ENCODE results near the gene CELF2.

CELF2 gene

DNA sequence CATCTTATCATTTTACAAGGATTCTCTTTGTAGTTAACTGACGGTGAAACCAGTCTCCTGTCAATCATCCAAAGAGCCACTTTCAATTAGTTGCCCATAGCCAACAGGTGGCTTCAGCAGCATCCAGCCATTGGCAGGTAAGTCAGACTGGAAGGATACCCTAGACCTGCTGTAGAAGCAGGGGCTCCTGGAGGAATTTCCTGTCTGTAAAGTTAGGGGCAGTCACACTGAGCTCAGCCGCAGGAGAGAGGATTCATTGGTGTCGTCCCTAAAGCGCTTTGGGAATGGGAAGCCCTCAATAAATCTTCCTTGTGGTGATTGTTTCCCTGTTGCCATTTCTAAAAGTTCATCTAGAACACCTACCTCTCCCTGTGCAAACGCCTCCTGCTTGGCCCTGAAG, 140.4 kb downstream of the CELF2 start:
- DNase-seq = no peak

DNA sequence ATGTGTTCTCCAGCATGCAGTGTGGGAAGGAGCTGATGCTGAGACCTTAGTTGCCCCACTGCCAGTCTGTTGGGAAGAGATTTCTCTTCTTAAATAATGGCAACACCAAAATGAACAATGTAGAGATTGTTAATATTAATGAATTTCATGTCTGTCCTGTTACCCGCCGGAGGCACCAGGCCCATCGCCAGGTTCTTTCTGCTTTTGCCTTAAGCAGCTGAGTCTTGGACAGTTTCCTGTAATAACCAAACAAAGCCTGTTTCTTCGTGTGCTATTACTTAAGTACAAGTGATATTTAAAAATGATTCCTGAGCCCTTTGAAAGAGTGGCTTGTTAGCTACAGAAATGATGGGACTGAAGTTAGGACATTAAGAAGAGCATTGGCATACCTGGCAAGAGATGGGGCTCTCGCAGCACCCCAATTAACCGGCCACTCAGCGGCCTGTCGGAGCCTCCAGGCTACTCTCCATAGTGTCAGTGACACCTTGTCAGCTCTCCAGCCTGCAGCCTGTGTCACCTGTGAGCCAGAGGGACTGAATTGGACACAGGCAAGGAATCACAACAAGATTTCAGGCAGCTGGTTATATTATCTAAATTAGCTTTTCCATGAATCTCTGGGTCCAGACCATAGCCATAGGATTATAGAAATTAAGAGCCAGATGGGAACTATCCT, 142.0 kb downstream of the CELF2 start:
- no peak for DNase-seq

- no peak for DNase-seq
Measured at GRCh38 chr10:11161096-11161495, 143.4 kb downstream of the CELF2 start.

DNA sequence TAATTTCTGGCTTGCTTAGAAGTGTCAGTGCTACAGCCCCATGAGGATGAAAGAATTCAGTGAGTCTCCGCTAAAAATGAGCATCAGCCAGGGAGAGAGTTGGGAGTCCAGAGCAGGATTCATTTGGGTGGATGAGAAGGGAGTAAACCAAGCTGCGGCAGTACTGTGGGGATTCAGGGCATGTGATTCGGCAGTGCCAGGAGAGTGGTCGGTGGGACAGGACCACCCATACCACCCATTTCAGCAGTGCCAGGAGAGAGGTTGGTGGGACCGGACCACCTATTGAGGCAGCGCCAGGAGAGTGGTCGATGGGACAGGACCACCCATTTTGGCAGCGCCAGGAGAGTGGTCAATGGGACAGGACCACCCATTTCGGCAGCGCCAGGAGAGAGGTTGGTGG, 144.2 kb downstream of the CELF2 start:
- DNase-seq = no peak

GRCh38 chr10:11162828-11163599, 145.3 kb downstream of the CELF2 start:
- DNase-seq = peak; percentile 28

- DNase-seq = no peak
Measured at GRCh38 chr10:11163780-11164550, 146.3 kb downstream of the CELF2 start.

- DNase-seq = no peak
Measured at GRCh38 chr10:11164551-11164802, 146.8 kb downstream of the CELF2 start.

DNA sequence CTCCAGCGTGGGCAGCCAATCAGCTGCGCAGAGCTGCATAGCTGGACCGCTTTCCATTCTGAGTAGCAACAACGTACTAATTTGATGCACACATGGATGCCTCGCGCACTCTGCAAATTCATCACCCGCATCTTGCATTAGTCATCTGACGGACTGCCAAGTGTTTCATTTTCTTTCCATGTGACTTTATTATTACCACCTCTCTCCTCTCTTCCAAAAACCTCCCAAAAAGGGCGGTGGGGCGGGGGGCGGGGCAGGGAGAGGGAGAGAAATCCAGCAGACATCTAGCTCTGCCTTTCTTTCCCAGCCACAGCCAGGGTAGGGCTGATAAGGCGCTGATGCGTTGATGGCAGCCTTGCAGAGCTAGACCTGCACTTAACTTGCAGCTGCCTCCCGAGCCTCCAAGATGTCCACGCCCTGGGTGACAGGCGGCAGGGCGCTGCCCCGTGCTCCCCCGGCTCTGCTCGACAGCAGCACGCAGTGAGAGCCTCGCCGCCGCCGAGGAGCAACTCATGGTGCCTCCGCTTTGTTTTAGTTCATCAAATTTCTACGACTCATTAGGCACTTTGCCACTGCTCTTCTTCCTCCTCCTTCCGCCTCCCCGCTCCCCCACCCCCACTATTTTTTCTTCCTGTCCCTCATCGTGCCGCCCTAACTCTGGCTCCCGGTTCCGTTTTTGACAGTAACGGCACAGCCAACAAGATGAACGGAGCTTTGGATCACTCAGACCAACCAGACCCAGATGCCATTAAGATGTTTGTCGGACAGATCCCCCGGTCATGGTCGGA, 147.3 kb downstream of the CELF2 start:
- DNase-seq = peak; percentile 93

DNA sequence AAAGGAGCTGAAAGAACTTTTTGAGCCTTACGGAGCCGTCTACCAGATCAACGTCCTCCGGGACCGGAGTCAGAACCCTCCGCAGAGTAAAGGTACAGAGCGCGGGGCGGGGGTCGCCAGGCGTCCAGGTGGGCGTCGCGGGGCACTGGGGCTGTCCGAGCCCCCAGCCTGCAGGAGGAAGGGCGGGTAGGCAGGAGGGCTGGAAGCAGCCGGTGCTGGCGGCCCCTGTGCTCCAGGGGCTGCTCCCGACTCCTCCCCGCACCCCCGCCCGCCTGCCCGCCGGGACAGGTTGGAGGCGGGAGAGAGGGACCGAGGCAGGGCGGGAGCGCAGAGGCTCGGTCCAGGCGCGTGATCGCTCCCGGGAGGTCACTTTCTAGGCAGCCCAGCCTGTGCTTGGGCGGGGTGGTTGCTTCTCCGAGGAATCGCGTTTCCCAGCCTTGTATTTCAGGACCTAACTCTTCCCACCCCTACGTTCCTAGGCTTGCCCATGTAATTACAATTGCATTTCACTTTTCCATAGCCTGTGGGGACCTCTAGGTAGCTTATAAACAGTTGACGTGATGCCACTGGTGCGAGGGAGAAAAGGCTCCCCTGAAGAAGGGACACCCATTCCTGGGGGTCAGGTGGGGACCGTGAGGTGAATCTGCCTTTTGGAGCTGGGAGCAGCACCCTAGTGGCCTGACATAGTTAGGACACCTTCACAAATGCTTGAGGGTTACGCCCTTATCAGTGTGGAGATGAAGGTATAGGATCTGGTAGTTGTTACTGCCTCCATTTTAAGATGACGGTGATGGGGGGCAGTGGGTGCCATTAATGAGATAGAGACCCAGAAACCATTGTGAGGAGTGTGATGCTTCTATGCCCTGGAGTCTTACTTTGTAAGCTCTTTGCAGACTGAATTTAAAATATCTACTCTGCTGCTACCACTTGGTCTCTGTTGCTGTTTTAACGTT, 148.2 kb downstream of the CELF2 start:
- DNase-seq = no peak

DNA sequence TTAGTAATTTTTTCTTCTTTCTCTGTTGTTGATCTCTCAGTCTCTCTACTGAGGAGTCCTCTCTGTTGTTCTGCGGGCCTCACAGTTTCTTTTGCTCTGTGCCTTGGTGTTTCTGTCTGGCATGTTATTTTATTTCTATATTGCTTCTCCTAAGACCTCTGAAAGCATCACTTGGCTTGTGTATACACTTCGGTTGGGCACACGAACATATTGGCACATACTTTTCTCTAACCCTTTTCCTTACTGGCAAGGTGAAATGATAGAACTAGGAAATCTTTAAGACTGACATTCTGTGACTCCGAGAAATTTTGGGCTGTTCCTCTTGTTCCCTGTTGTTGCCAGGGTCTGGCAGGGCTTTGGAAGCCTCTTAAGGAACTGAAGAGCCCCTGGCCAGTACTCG, 148.9 kb downstream of the CELF2 start:
- DNase-seq = no peak

- DNase-seq = no peak
Measured at GRCh38 chr10:11167233-11167966, 149.7 kb downstream of the CELF2 start.

DNA sequence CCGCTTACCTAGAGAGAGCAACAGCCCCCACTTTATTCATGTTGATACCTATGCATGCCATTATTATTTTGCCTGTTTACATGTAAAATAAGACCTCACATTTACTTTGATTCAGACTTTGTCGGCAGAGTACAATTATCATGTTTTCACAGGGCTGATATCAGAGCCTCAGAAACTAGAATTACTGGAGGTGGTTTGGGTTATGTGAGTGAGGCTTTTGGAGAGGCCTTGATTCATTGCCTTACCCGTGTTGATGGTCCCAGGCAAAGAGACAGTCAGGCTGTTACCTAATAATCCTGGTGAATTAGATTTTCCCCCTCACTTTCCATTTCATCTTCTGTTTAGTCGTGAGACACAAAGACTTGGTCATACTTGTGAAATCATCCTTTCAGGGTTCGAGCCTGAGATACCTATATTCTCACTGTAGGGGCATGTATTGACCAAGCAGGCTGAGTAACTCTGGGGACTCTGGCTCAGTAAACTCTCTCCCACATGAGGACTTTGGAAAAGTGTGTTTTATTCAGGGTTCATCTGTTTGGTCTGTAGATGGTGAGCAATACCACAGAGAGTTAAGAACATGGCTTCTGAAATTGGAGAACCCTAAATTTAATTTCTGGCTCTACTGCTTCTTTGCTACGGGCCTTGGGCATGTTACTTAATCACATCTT, 150.9 kb downstream of the CELF2 start:
- DNase-seq = no peak

DNA sequence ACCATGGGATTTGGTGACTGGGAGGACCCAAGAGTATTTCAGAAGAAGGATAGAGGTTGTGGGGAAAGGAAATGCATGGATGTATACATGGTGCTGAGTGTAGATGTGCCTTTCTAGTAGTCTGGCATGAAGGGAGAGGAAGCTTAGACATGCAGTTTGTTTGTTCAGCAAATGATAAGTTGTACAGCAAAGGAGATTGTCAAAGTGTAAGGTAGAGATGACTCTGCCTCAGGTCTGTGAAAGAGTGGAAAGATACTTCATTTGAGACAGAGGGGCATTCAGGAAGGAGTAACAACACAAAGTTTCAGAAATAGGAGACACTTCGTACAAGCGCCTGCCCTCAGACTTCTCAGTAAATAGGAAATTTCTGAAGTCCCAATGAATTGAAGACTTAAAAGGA, 152.3 kb downstream of the CELF2 start:
- no peak for DNase-seq

- no peak for DNase-seq
Measured at GRCh38 chr10:11170574-11170973, 152.9 kb downstream of the CELF2 start.

DNA sequence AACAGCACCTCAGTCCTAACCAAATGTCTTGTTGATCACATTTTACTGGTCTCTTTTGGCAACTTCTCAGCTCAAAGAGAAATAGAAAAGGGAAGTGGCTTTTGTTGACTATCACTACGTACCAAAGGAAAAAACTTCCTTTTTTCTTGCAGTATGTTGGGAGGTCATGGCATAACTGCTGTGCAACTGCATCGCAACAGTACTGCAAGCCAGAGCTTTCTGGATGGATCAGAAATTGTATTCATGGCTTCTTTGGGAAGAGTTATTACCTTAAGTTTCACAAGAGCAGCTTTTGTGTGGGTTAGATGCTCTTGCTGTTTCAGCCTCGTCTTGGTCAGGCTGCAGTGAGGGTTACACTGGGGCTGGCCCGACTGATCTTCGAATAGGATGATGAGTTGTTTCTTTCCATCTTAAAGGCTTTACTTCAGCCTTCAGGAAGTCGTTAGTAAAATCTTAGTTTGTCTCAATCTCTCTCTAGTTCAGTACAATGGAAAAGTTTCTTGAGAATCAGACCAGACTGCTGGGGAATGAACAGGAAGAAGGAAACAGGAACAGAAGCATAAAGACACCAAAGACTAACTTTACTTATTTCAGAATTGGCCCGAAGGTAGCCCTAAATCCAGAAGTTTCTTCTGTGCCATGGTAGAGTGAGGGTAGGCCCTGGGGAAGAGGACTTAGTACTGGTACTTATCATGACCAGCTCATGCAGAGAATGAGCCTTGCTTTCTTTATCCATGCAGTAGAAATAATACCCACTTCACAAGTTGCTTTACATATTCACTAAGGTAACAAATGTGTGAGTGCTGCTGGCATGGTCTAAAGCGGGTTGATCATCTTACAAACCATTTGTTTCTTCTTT, 153.6 kb downstream of the CELF2 start:
- DNase-seq = no peak

- DNase-seq = no peak
Measured at GRCh38 chr10:11173042-11173441, 155.4 kb downstream of the CELF2 start.

DNA sequence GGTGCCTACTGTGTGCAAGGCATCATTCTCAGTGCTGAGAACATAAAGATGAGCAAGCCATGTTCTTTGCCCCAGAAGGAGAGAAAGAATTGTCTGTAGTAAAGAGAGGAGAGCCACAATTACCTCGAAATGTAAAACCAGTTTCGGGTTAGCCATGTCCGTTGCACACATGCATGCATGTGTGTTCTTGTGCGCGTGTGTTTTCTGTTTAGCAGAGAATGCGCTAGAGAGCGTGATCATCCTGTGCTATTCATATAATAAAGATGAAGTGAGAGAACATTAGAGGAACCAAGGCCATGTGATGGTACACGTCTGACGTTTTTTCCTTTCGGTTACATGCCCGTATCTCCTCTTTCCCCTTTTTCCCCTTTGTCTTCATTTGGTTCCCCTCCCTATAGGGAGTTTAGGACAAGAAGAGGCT, 158.2 kb downstream of the CELF2 start:
- DNase-seq = no peak

GRCh38 chr10:11176746-11177145, 159.1 kb downstream of the CELF2 start:
- DNase-seq = no peak

GRCh38 chr10:11177381-11177780, 159.7 kb downstream of the CELF2 start:
- no peak for DNase-seq
